IPS-18a (cell line): ENCODE results near the gene POLR3A.

ENCODE experiments used
- H3K27ac ChIP-seq: one replicate; pipeline ENCODE4 v1.5.1; 2013; ENCODE audit warnings: low read length
- H3K27me3 ChIP-seq: one replicate; pipeline ENCODE4 v1.6.1; 2013; ENCODE audit warnings: mild to moderate bottlenecking, low read length; ENCODE audit not compliant: control insufficient read depth, insufficient read depth
- H3K36me3 ChIP-seq: one replicate; pipeline ENCODE4 v1.6.1; 2013; ENCODE audit warnings: low read depth, low read length; ENCODE audit not compliant: control insufficient read depth
- H3K4me1 ChIP-seq: one replicate; pipeline ENCODE4 v1.6.1; 2013; ENCODE audit warnings: low read depth, low read length; ENCODE audit not compliant: control insufficient read depth
- H3K4me3 ChIP-seq: one replicate; pipeline ENCODE4 v1.5.1; 2013; ENCODE audit warnings: low read length
- H3K9ac ChIP-seq: one replicate; pipeline ENCODE4 v1.6.1; 2013; ENCODE audit warnings: mild to moderate bottlenecking, low read length, moderate library complexity
- H3K9me3 ChIP-seq: one replicate; pipeline ENCODE4 v1.6.1; 2013; ENCODE audit warnings: low read depth, low read length; ENCODE audit not compliant: control insufficient read depth

Gene POLR3A

DNA sequence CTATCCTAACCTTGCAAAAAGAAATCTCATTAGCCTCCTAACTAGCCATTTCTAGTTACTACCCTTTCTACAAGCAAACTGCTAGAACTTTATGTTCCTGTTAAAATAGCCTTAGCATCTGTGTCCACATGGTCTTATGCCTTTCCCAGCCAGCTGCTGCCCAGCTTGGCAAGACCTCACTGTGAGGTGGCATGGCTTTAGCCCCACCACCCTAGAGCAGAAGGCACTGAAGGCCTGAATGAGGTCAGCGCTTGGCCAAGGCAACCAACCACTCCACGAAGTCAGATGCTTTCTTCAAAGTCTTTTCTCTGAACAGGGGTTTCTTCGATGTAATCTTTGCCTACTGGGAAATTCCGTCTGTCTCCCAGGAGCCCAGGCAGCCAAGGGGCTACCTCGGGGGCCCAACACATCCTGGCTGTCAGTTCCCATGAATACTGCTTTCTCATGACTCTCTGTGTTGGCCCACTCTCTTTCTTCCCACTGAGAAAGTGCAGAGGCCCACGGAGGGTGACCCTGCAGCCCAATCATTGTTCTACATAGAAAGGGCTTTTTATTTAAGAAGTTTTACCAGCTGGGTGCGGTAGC lies 41.6 kb downstream of the POLR3A start:
- Histone ChIP-seq H3K4me3 (no peak overlapping the region), H3K9ac (no peak overlapping the region), H3K9me3 (no peaks in the 10 kb centered on the region), H3K27ac (no peak overlapping the region), H3K4me1 (no peaks in the 10 kb centered on the region), H3K27me3 (no peaks in the 10 kb centered on the region), H3K36me3 (peaks cover 92% of the 10 kb centered on the region)

DNA sequence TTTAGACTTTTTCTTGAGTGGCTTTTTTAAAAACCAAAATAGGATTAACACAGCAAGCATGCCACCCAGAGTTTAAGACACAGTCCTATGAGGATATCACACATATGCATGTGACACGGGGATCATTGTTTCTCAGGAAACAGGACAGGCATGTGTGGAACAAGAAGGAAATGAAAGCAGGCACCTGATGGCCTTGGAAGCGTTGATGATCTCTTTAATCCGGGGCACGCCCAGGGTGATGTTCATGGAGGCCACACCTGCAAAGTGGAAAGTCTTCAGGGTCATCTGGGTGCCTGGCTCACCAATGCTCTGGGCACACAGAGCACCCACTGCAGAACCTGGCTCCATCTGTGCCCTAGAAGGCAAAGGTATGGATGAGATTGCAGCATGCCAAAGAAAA lies 44.3 kb downstream of the POLR3A start:
- Histone ChIP-seq H3K9me3 (no peaks in the 10 kb centered on the region), H3K9ac (no peak overlapping the region), H3K36me3 (peaks cover 90% of the 10 kb centered on the region), H3K4me1 (no peaks in the 10 kb centered on the region), H3K4me3 (no peak overlapping the region), H3K27ac (no peak overlapping the region), H3K27me3 (no peaks in the 10 kb centered on the region)

DNA sequence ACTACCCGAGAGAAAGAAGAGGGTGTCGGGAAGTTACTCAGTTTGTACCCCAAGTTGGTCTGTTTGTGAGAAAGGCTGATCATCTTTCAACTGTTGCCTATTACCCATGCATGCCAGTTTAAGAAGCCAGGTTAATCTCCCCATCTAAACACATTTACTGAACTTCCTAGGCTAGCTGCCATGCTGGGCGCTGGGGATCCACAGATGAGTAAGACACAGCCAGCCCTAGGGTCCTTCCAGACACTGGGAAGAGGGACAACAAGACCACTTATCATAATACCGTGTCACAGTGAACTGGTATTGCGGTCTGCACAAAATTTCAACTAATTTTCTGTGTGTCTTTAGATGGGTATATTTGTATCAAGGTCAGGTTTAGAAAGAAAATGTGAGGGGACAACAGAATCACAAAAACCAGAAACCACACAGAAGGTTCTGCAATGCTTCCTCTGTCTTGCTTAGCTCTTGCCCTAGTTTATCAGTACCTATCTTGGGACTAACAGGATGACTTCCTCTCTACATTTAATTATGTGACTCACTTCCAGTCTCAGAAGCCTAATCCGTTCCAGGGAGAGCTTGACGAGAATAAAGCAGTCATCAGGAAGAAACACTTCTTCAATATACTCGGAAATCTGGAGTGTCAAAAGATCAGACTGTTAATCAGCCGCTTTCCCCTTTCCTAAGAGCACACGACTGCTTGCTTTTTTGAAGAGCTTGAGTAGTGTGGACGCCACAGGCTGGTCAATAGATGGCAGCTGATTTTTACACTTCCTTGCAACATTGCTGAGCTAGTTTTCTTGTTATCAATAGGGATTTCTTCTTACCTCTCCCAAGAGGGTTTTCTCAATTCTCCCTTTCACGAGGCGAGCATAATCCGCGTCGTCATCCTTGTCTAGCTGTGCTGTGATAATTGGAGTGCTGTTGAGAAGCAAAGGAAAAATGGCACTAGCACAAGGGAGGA lies 45.7 kb downstream of the POLR3A start:
- H3K9ac ChIP-seq, result no peak overlapping the region

DNA sequence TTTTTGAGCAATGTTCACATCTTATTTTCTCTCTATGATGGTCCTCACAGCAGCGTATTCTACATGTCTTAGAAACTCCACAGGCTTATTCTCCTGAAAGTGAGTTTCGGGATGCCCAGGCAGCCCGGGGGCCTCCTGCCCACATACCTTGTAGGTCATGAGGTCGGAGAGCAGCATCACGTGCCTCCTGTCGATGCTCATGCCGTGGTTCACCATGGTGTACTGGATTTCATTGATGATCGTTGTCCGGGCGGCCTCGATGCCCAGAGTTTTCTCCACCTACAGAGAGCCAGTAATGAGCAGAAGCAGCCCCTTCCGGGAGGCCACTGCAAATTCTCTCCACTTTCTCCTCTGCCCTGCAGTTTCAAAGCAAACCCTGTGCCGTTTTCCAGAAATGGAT lies 48.0 kb downstream of the POLR3A start:
- H3K27me3 ChIP-seq, result no peaks in the 10 kb centered on the region
- no peak overlapping the region for H3K9ac ChIP-seq
- H3K4me3 ChIP-seq, result no peak overlapping the region
- H3K27ac ChIP-seq, result no peak overlapping the region
- no peaks in the 10 kb centered on the region for H3K9me3 ChIP-seq
- peaks cover 86% of the 10 kb centered on the region for H3K36me3 ChIP-seq
- no peaks in the 10 kb centered on the region for H3K4me1 ChIP-seq

More for the DNA sequence above, 45.7 kb downstream of the POLR3A start:
- no peaks in the 10 kb centered on the region for H3K27me3 ChIP-seq
- no peak overlapping the region for H3K27ac ChIP-seq
- peaks cover 88% of the 10 kb centered on the region for H3K36me3 ChIP-seq
- H3K9me3 ChIP-seq, result no peaks in the 10 kb centered on the region
- no peaks in the 10 kb centered on the region for H3K4me1 ChIP-seq
- no peak overlapping the region for H3K4me3 ChIP-seq

DNA sequence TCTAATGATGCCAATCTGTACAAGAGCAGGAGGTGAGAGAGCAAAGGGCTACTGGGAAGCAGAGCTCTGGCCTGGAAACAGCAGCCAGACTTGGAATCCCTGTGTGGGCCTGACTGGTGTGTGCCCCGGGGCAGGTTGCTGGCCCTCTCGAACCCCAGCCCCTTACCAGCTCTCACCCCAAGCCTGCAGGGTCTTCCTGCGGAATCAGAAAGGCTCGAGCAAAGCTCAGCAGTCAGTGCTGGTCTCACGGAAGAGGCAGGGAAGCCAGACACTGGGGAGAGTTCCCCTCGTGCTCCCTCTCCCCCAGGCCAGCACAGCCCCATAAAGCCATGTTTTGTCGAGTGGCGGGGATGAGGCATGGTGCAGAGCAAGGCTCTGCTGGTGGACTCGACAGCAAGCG lies 50.1 kb downstream of the POLR3A start:
- H3K4me1 ChIP-seq, result no peaks in the 10 kb centered on the region
- H3K4me3 ChIP-seq, result no peak overlapping the region
- no peaks in the 10 kb centered on the region for H3K9me3 ChIP-seq
- no peak overlapping the region for H3K27ac ChIP-seq
- H3K27me3 ChIP-seq, result no peaks in the 10 kb centered on the region
- H3K36me3 ChIP-seq, result peaks cover 70% of the 10 kb centered on the region
- no peak overlapping the region for H3K9ac ChIP-seq

DNA sequence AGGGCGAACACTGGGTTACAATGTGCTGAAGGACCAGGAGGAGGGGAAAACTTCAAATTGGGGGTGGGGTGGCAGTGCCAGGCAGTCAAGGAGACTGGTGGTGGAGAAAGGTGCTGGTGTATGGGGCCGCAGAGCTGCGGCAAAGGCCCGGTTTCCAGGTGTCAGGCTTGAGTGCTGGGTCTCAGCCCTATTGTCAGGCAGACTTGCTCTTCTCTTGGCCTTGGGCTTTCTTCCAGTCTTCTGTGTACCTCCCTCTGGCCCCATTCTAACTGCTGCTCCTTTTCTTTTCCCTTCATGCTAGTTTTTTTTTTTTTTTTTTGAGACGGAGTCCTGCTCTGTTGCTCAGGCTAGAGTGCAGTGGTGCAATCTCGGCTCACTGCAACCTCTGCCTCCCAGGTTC lies 51.0 kb downstream of the POLR3A start:
- H3K9me3 ChIP-seq, result no peaks in the 10 kb centered on the region
- no peak overlapping the region for H3K4me3 ChIP-seq
- no peaks in the 10 kb centered on the region for H3K4me1 ChIP-seq
- H3K9ac ChIP-seq, result no peak overlapping the region
- no peaks in the 10 kb centered on the region for H3K27me3 ChIP-seq
- H3K36me3 ChIP-seq, result peaks cover 62% of the 10 kb centered on the region
- no peak overlapping the region for H3K27ac ChIP-seq

DNA sequence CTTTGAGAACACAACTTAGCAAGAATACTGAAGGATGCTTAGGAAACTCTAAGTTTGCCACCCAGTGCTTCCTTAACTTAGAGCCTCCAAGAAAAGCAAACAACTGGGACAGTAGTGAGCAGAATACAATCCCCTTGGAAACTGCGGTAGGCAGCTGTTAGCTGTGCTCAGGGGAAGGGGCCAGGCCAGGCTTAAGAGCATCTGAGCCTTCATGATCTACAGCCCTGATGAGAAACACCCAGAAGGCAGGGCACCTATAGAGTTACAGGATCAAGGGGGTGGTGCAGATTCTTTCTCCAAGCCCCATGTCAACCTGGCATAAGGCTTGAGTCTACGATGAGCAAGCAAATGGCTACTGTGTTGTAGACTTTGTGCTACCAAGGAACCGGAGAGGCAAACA lies 51.4 kb downstream of the POLR3A start:
- no peak overlapping the region for H3K9ac ChIP-seq
- no peak overlapping the region for H3K27ac ChIP-seq
- no peak overlapping the region for H3K4me3 ChIP-seq
- H3K4me1 ChIP-seq, result no peaks in the 10 kb centered on the region
- H3K27me3 ChIP-seq, result no peaks in the 10 kb centered on the region
- H3K36me3 ChIP-seq, result peaks cover 58% of the 10 kb centered on the region
- H3K9me3 ChIP-seq, result no peaks in the 10 kb centered on the region

DNA sequence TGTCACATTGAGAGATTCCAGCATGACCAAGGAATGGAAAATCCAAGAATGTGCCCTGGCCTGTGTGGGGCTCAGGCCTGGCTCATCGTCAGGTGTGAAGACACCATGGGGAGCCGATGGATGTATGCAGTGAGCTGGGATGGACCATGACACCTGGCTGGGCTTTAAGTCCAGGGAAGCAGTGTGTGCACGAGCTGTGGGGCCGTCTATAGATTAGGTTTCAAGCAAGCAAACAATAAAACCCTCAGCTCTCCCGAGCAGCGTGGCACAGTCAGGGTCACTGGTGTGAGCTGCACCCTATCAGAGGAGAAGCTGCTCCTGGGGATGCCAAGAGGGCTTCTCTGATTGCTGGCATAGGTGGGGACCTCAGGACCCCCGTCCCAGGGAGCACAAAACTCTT lies 52.3 kb downstream of the POLR3A start:
- H3K4me3 ChIP-seq, result no peak overlapping the region
- no peak overlapping the region for H3K9ac ChIP-seq
- H3K36me3 ChIP-seq, result peaks cover 48% of the 10 kb centered on the region

DNA sequence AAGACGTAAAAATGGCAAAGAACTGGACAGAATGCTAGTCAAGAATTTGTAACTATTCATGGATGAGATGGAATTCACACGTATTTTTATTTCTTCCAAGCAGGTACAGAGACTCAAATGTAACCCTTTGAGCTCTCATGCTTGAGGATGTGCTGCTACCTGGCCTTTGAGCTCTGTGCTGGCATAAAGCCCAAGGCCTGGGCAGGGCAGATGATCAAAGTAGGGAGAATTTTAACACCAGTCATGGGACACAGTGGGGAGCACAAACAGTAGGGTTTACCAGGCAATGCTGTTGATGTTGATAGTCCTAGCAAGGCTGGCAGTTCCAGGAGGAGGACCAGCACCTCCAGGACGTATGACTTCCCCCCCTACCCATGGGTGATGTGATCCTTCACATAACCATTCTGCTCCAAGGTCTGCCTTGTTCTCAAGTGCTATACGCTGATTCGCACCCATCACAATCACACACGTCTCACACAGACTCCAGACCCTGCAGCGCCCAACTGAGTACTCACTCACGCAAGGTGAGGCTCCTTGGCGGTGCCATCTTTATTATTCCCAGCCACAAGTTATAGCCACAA lies 54.1 kb downstream of the POLR3A start:
- Histone ChIP-seq H3K27me3 (no peaks in the 10 kb centered on the region), H3K36me3 (peaks cover 33% of the 10 kb centered on the region), H3K9ac (no peak overlapping the region), H3K27ac (no peak overlapping the region), H3K4me1 (peaks cover 9% of the 10 kb centered on the region), H3K4me3 (no peak overlapping the region), H3K9me3 (no peaks in the 10 kb centered on the region)

More for the DNA sequence above, 52.3 kb downstream of the POLR3A start:
- Histone ChIP-seq H3K4me1 (no peaks in the 10 kb centered on the region), H3K27ac (no peak overlapping the region), H3K27me3 (no peaks in the 10 kb centered on the region), H3K9me3 (no peaks in the 10 kb centered on the region)

DNA sequence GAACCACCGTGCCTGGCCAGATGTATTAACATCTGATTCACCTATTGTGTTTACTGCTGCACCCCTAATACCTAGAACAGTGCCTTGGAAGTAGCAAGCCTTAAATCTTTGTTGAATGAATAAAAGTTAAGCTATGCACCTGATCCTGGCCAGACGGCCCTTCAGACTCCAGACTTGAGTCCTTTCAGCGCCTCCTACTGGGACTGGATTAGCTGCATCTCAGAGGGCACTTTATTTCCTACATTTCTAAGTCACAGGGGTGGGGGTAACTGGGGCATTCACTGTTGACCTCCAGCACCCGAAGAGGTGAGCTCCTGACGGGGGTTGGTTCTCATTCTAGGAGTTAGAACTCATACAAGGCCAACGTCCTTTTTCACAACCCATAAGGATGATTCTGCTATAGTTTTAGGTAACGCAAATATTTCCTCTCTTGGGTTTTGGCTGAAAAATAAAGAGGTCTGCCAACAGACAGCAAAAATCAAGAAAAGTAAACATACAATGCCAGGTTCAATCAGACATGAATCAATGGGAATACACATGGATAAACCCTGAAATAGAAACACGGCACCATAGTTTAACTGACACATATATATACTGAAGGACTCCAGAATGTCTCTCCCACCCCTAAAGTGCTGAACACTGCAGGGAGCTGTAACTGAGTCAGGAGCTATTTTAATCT lies 54.8 kb downstream of the POLR3A start:
- Histone ChIP-seq H3K9me3 (no peaks in the 10 kb centered on the region), H3K4me1 (peaks cover 9% of the 10 kb centered on the region), H3K4me3 (no peak overlapping the region), H3K27ac (no peak overlapping the region), H3K36me3 (peaks cover 27% of the 10 kb centered on the region), H3K9ac (no peak overlapping the region), H3K27me3 (no peaks in the 10 kb centered on the region)

DNA sequence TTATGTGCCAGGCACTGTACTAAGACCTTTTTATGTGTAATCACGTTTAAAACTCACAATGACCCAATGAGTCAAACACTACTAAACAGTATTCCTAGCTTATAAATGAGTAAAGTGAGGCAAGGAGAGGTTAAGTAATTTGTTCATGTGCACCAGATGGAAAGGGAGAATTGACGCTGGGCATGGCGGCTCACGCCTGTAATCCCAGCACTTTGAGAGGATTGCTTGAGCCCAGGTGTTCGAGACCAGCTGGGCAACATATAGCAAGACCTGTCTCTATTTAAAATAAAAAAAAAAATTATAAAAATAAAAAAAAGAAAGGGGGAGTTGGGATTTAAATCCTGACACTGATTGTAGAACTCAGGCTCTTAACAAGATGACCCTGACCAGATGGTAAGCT lies 56.0 kb downstream of the POLR3A start:
- Histone ChIP-seq H3K27me3 (no peaks in the 10 kb centered on the region), H3K9me3 (no peaks in the 10 kb centered on the region), H3K36me3 (peaks cover 19% of the 10 kb centered on the region), H3K4me3 (no peak overlapping the region), H3K4me1 (peaks cover 9% of the 10 kb centered on the region), H3K27ac (no peak overlapping the region), H3K9ac (no peak overlapping the region)
